HepG2 (cell line): Measurements from ENCODE around the gene JTB. TPM values are rescaled to one million over a fixed set of nuclear protein-coding genes. Genes with fewer than 3 reads are reported as not detected.

Experiments used
- AKAP8 ChIP-seq: sonication (generic); formaldehyde crosslinking; IDR thresholded peaks from 2 replicates; pipeline ENCODE4 v1.5.1; 2020; ENCODE audit warnings: mild to moderate bottlenecking, missing genetic modification reagents
- CC2D1A ChIP-seq: sonication (generic); formaldehyde crosslinking; IDR thresholded peaks from 2 replicates; pipeline ENCODE4 v1.8.1; 2023; ENCODE audit warnings: mild to moderate bottlenecking, missing genetic modification reagents
- CREM ChIP-seq, 2 experiments: sonication (generic) in 1 of 2; formaldehyde crosslinking in 1 of 2; IDR thresholded peaks; 2 replicates each; pipeline versions ENCODE4 v1.4.0 to v1.6.1; 2016 to 2020; ENCODE audit warnings: antibody characterized with exemption in 1 of 2, mild to moderate bottlenecking in 1 of 2, missing genetic modification reagents in 1 of 2
- MLXIP ChIP-seq: sonication (generic); formaldehyde crosslinking; IDR thresholded peaks from 2 replicates; pipeline ENCODE4 v1.9.0; 2021; ENCODE audit warnings: missing genetic modification reagents, borderline replicate concordance
- MXD1 ChIP-seq: sonication (generic); formaldehyde crosslinking; IDR thresholded peaks from 2 replicates; pipeline ENCODE4 v1.4.0; 2020; ENCODE audit warnings: mild to moderate bottlenecking, missing genetic modification reagents
- MYC ChIP-seq: sonication (generic); formaldehyde crosslinking; IDR thresholded peaks from 2 replicates; pipeline ENCODE4 v1.9.0; 2021; ENCODE audit warnings: missing genetic modification reagents, borderline replicate concordance
- PHF21A ChIP-seq: sonication (generic); formaldehyde crosslinking; IDR thresholded peaks from 2 replicates; pipeline ENCODE4 v1.5.0; 2020; ENCODE audit warnings: mild to moderate bottlenecking, missing genetic modification reagents
- SIN3B ChIP-seq: fragments of 150-350 bp; IDR thresholded peaks from 2 replicates; pipeline ENCODE4 v1.6.1; 2014; ENCODE audit warnings: low read length
- TOPORS ChIP-seq: sonication (generic); formaldehyde crosslinking; IDR thresholded peaks from 2 replicates; pipeline ENCODE4 v1.8.0; 2023; ENCODE audit warnings: mild to moderate bottlenecking, missing genetic modification reagents
- ZNF124 ChIP-seq: sonication (generic); formaldehyde crosslinking; IDR thresholded peaks from 2 replicates; pipeline ENCODE4 v1.4.0; 2020; ENCODE audit warnings: missing genetic modification reagents
- ZNF17 ChIP-seq: sonication (generic); formaldehyde crosslinking; IDR thresholded peaks from 2 replicates; pipeline ENCODE4 v1.5.0; 2020; ENCODE audit warnings: mild to moderate bottlenecking, missing genetic modification reagents
- ZNF280B ChIP-seq: sonication (generic); formaldehyde crosslinking; IDR thresholded peaks from 2 replicates; pipeline ENCODE4 v1.5.0; 2020; ENCODE audit warnings: missing genetic modification reagents, mild to moderate bottlenecking, borderline replicate concordance
- ZNF468 ChIP-seq: sonication (generic); formaldehyde crosslinking; IDR thresholded peaks from 2 replicates; pipeline ENCODE4 v1.8.0; 2022; ENCODE audit warnings: mild to moderate bottlenecking, moderate library complexity, missing genetic modification reagents
- ZNF749 ChIP-seq: sonication (generic); formaldehyde crosslinking; IDR thresholded peaks from 2 replicates; pipeline ENCODE4 v1.8.0; 2022; ENCODE audit warnings: mild to moderate bottlenecking, missing genetic modification reagents, moderate library complexity, borderline replicate concordance
- ZNF790 ChIP-seq: sonication (generic); formaldehyde crosslinking; IDR thresholded peaks from 2 replicates; pipeline ENCODE4 v1.8.0; 2022; ENCODE audit warnings: missing genetic modification reagents, mild to moderate bottlenecking, borderline replicate concordance
- ZZZ3 ChIP-seq: sonication (generic); formaldehyde crosslinking; IDR thresholded peaks from 2 replicates; pipeline ENCODE4 v1.4.0; 2020; ENCODE audit warnings: missing genetic modification reagents, mild to moderate bottlenecking, borderline replicate concordance
- polyA plus RNA-seq, 8 experiments: library from polyadenylated mRNA; depleted of rRNA in 3 of 8; stranded (reverse) in 7 of 8; unstranded in 1 of 8; fragments of >200 nt; fragmentation: Illumina TruSeq in 4 of 8; extraction: Trizol in 4 of 8; gene quantifications; 2 replicates each; pipeline versions ENCODE4 v1.2.1 to v1.2.3, GENCODE V29; 2011 to 2016; ENCODE audit warnings: low read depth in 4 of 8, missing spikeins in 1 of 8, mixed read lengths in 1 of 8; ENCODE audit not compliant: insufficient read depth in 1 of 8
- total RNA-seq, 5 experiments: library from RNA; depleted of rRNA; stranded (reverse); fragments of >200 nt; fragmentation: Illumina TruSeq; extraction: Trizol; gene quantifications; 2 replicates each; pipeline ENCODE4 v1.2.3, GENCODE V29; 2016; ENCODE audit warnings: low read depth in 1 of 5

The JTB gene
- total and polyA plus RNA-seq, 2 of the 13 experiments (the other 11 are each of a cell fraction or from before 2014, with no cell fraction given): 96.7 to 99.2 TPM

GRCh38 chr1:153977250-153978240 is at the start of gene JTB (continued):
- no peak; the same call in 1 of the 2 replicates for TF ChIP-seq MLXIP (CRISPR knock-in tag)
- peak; percentile 25; the same call in 1 of the 2 replicates for TF ChIP-seq ZNF17 (CRISPR knock-in tag)
- TF ChIP-seq TOPORS (CRISPR knock-in tag): peak; percentile 35; the same call in 1 of the 2 replicates
- TF ChIP-seq ZNF280B (CRISPR knock-in tag): peak; percentile 30; the same call in 1 of the 2 replicates
- TF ChIP-seq PHF21A (CRISPR knock-in tag): peak; percentile 81
- TF ChIP-seq MXD1 (CRISPR knock-in tag): peak; percentile 89
- TF ChIP-seq MYC (CRISPR knock-in tag): peak; percentile 88
- no peak for TF ChIP-seq ZNF468 (CRISPR knock-in tag)
- TF ChIP-seq CREM (IDR thresholded peaks at IDR 0.05): peak; percentile 81
- no peak for TF ChIP-seq CREM (CRISPR knock-in tag; IDR thresholded peaks at IDR 0.05)
- TF ChIP-seq ZNF124 (CRISPR knock-in tag): peak; percentile 39; the same call in 1 of the 2 replicates
- peak; percentile 1; the same call in 1 of the 2 replicates for TF ChIP-seq ZNF749 (CRISPR knock-in tag)
- TF ChIP-seq ZZZ3 (CRISPR knock-in tag): no peak; the same call in 1 of the 2 replicates
- TF ChIP-seq ZNF790 (CRISPR knock-in tag): 0 out of 2 replicates have a peak, but pooled peaks have one; percentile 25
- TF ChIP-seq AKAP8 (CRISPR knock-in tag): no peak
- TF ChIP-seq CC2D1A (CRISPR knock-in tag): 0 out of 2 replicates have a peak, but pooled peaks have one; percentile 62
- no peak for TF ChIP-seq SIN3B
